MV-4-11 (cell line): Measurements from ENCODE around the gene CTU2.
"Not testable (repeated sequence)": the region's sequence is repeated elsewhere in the genome, so short reads cannot be mapped to it uniquely, and the experiment has no call there.

ENCODE experiments used
- DNase-seq: peaks from one replicate; lab custom pipeline; 2025; lab: John Stamatoyannopoulos, UW

Gene CTU2

GRCh38 chr16:88706229-88706964, at the start of gene CTU2, which contains the start of gene RNF166:
Gene CTU2 (plus strand): TSS chr16:88706503. CDS start chr16:88706531, 28 bp downstream.
Gene RNF166 (minus strand): TSS chr16:88706408. CDS start chr16:88706325, 83 bp downstream.
- DNase-seq = peak; percentile 71

- DNase-seq = no peak
Observed at GRCh38 chr16:88657371-88657770, 48.9 kb upstream of the CTU2 start.

GRCh38 chr16:88658714-88659113, 47.6 kb upstream of the CTU2 start:
- DNase-seq = no peak

- DNase-seq = no peak
Observed at GRCh38 chr16:88659160-88659559, 47.1 kb upstream of the CTU2 start.

- no peak for DNase-seq
Observed at GRCh38 chr16:88661468-88661867, 44.8 kb upstream of the CTU2 start.

GRCh38 chr16:88662222-88662842, 44.0 kb upstream of the CTU2 start:
- no peak for DNase-seq

- DNase-seq = peak; percentile 97
Observed at GRCh38 chr16:88662843-88663606, 43.3 kb upstream of the CTU2 start, which contains the start of gene MVD. Gene MVD (minus strand): TSS chr16:88663091. CDS start chr16:88663080, 11 bp downstream.

GRCh38 chr16:88665148-88665547, 41.2 kb upstream of the CTU2 start:
- no peak for DNase-seq

- DNase-seq = no peak
Observed at GRCh38 chr16:88665570-88665969, 40.7 kb upstream of the CTU2 start.

GRCh38 chr16:88667461-88667860, 38.8 kb upstream of the CTU2 start:
- no peak for DNase-seq

GRCh38 chr16:88669493-88669892, 36.8 kb upstream of the CTU2 start:
- not testable (repeated sequence) for DNase-seq

- DNase-seq = no peak
Observed at GRCh38 chr16:88669980-88670379, 36.3 kb upstream of the CTU2 start.

GRCh38 chr16:88671806-88672205, 34.5 kb upstream of the CTU2 start:
- DNase-seq = no peak

GRCh38 chr16:88672776-88673175, 33.5 kb upstream of the CTU2 start:
- no peak for DNase-seq

GRCh38 chr16:88673716-88674379, 32.5 kb upstream of the CTU2 start:
- DNase-seq = no peak

- no peak for DNase-seq
Observed at GRCh38 chr16:88676502-88677242, 29.6 kb upstream of the CTU2 start.

GRCh38 chr16:88677721-88678120, 28.6 kb upstream of the CTU2 start:
- no peak for DNase-seq

GRCh38 chr16:88678224-88678979, 27.9 kb upstream of the CTU2 start:
- DNase-seq = no peak

GRCh38 chr16:88680554-88681083, 25.7 kb upstream of the CTU2 start:
- DNase-seq = no peak

GRCh38 chr16:88681084-88681680, 25.1 kb upstream of the CTU2 start:
- DNase-seq = no peak
